CD14-positive monocyte (primary cell): ENCODE results near the gene PDE4D. TPM values are rescaled to one million over a fixed set of nuclear protein-coding genes. Genes with fewer than 3 reads are reported as not detected.

ENCODE experiments used
- DNase-seq, 3 donors: peaks; one replicate each; pipeline ENCODE4 v3.0.0-alpha.2; 2011 to 2022
- H2AFZ ChIP-seq: 2 replicates; pipeline ENCODE4 v1.6.0; 2012; ENCODE audit warnings: mild to moderate bottlenecking, low read depth, low read length, inconsistent platforms; ENCODE audit not compliant: insufficient read depth, poor library complexity, severe bottlenecking
- H3K27ac ChIP-seq, 2 donors: 1 replicate in 1 of 2; 2 replicates in 1 of 2; pipeline ENCODE4 v1.5.1; 2012 to 2013; ENCODE audit warnings: low read length in 2 of 2, control low read depth in 1 of 2, inconsistent platforms in 1 of 2, low read depth in 1 of 2, mild to moderate bottlenecking in 1 of 2
- H3K27me3 ChIP-seq, 2 donors: one replicate each; pipeline versions ENCODE4 v1.6.0 to v1.6.1; 2011 to 2013; ENCODE audit warnings: low read length in 2 of 2; ENCODE audit not compliant: control insufficient read depth in 2 of 2, insufficient read depth in 2 of 2
- H3K36me3 ChIP-seq, 2 donors: replicated peaks in 1 of 2; 1 replicate in 1 of 2; 2 replicates in 1 of 2; pipeline versions ENCODE4 v1.5.1 to v1.6.1; 2012 to 2013; ENCODE audit warnings: low read length in 2 of 2, control low read depth in 1 of 2, inconsistent platforms in 1 of 2, mild to moderate bottlenecking in 1 of 2; ENCODE audit not compliant: insufficient read depth in 2 of 2, control insufficient read depth in 1 of 2
- H3K4me1 ChIP-seq, 2 donors: 1 replicate in 1 of 2; 2 replicates in 1 of 2; pipeline versions ENCODE4 v1.5.1 to v1.6.1; 2012 to 2013; ENCODE audit warnings: low read length in 2 of 2, control low read depth in 1 of 2, inconsistent platforms in 1 of 2, mild to moderate bottlenecking in 1 of 2, moderate library complexity in 1 of 2; ENCODE audit not compliant: insufficient read depth in 2 of 2, control insufficient read depth in 1 of 2
- H3K4me2 ChIP-seq: replicated peaks from 2 replicates; pipeline ENCODE3; 2012; ENCODE audit warnings: low read length, moderate library complexity, mild to moderate bottlenecking; ENCODE audit not compliant: poor library complexity, severe bottlenecking; ENCODE audit errors: extremely low read depth
- H3K4me3 ChIP-seq, 3 experiments: fragments of 200-600 bp in 1 of 3; sonication (generic) in 1 of 3; replicated peaks in 1 of 3; 1 replicate in 2 of 3; 2 replicates in 1 of 3; pipeline ENCODE4 v1.5.1; 2011 to 2013; ENCODE audit warnings: low read length in 3 of 3, mild to moderate bottlenecking in 3 of 3, control low read depth in 2 of 3, low read depth in 2 of 3, inconsistent platforms in 1 of 3, moderate library complexity in 1 of 3
- H3K79me2 ChIP-seq: 2 replicates; pipeline ENCODE4 v1.6.0; 2012; ENCODE audit warnings: mild to moderate bottlenecking, control low read depth, inconsistent platforms, low read length, moderate library complexity; ENCODE audit not compliant: insufficient read depth
- H3K9ac ChIP-seq: 2 replicates; pipeline ENCODE4 v1.6.0; 2017; ENCODE audit warnings: low read length, mild to moderate bottlenecking; ENCODE audit not compliant: insufficient read depth, poor library complexity, severe bottlenecking
- H3K9me3 ChIP-seq, 2 donors: replicated peaks in 1 of 2; 1 replicate in 1 of 2; 2 replicates in 1 of 2; pipeline versions ENCODE4 v1.5.1 to v1.6.1; 2012 to 2013; ENCODE audit warnings: low read length in 2 of 2, control low read depth in 1 of 2; ENCODE audit not compliant: control insufficient read depth in 1 of 2, insufficient read depth in 1 of 2
- H4K20me1 ChIP-seq: 2 replicates; pipeline ENCODE4 v1.6.0; 2012; ENCODE audit warnings: mild to moderate bottlenecking, low read length, control low read depth, moderate library complexity; ENCODE audit not compliant: insufficient read depth
- H3K27ac Mint-ChIP-seq, 7 donors: one replicate each; pipeline ENCODE4 v1.8.0; 2020; ENCODE audit warnings: mild to moderate bottlenecking in 7 of 7, mixed read lengths in 7 of 7, moderate library complexity in 6 of 7, inconsistent platforms in 2 of 7
- H3K27me3 Mint-ChIP-seq, 3 donors: one replicate each; pipeline ENCODE4 v1.8.0; 2021 to 2022; ENCODE audit warnings: low read depth in 3 of 3, mild to moderate bottlenecking in 3 of 3, mixed read lengths in 3 of 3, moderate library complexity in 3 of 3, inconsistent platforms in 1 of 3
- H3K36me3 Mint-ChIP-seq, 2 donors: one replicate each; pipeline ENCODE4 v1.8.0; 2020; ENCODE audit warnings: mixed read lengths in 2 of 2, inconsistent platforms in 1 of 2, mild to moderate bottlenecking in 1 of 2
- H3K4me1 Mint-ChIP-seq: one replicate; pipeline ENCODE4 v1.8.0; 2020; ENCODE audit warnings: mild to moderate bottlenecking, mixed read lengths
- H3K4me3 Mint-ChIP-seq, 2 donors: one replicate each; pipeline ENCODE4 v1.8.0; 2020; ENCODE audit warnings: mild to moderate bottlenecking in 2 of 2, mixed read lengths in 2 of 2, moderate library complexity in 1 of 2
- H3K9me3 Mint-ChIP-seq, 7 donors: one replicate each; pipeline ENCODE4 v1.8.0; 2020 to 2022; ENCODE audit warnings: mixed read lengths in 7 of 7, mild to moderate bottlenecking in 6 of 7, moderate library complexity in 6 of 7, inconsistent platforms in 2 of 7
- WGBS: methylation state at CpG from one replicate; pipeline ENCODE4 v1.1.5; 2013; ENCODE audit warnings: missing lambda C conversion rate; ENCODE audit not compliant: insufficient coverage; 5-methylcytosine and 5-hydroxymethylcytosine counted together
- intact Hi-C, 2 donors: fragments of 100-400 bp; cut with micrococcal nuclease; formaldehyde crosslinking; loops; one replicate each; pipeline versions ENCODE4 v1.15.0 to v1.15.1; 2023
- polyA plus RNA-seq, 3 donors: library from polyadenylated mRNA; depleted of rRNA in 1 of 3; unstranded in 2 of 3; stranded (reverse) in 1 of 3; fragments of 300-500 nt in 2 of 3; fragments of >200 nt in 1 of 3; fragmentation: Illumina TruSeq in 2 of 3; gene quantifications; 1 replicate in 2 of 3; 2 replicates in 1 of 3; pipeline ENCODE4 v1.2.3, GENCODE V29; 2012 to 2021
- TF ChIP-seq, protein P1 (sequence below): fragments of 200-600 bp; IDR thresholded peaks from one replicate; pipeline ENCODE4 v1.8.0; 2022; ENCODE audit warnings: antibody characterized with exemption, mild to moderate bottlenecking

Gene PDE4D
- polyA plus RNA-seq, 3 donors, result 1.9 to 3.4 (median 2.8) TPM

DNA sequence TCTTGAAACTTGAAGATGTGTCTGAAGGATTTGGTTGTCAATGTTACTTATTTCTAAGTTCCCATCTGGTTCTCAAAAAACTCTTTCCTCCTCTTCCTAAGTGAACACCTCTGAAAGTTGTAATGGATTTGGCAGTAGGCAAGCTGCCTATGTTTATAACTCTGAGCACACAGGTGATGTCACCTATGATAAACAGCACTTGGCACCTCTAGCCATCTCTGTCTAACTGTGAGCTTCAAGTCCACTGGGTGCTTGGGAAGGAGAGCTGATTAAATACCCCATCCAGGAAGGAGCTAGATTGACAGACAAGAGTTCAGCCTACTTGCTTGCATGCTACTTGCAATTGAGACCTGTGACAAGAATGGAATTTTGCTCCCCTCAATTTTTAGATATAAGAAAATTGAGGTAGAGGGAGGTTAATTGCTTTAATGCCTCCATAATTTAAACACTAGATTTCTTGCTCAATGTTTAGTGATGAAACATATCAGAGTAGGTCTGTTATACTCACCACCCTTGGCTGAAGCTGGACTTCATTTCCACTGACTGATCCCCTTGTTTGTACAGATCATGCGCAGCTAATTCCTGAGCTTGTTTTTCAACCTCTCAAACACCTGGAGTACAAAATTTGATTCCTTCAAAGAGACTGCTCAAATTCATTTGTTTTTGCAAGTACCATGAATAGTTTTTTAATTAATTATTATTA is 49.9 kb downstream of the PDE4D start:
- Histone ChIP-seq H3K4me2 (no peak overlapping the region), H3K4me1 (peaks cover 9 to 11% of the 10 kb centered on the region in 2 donors), H3K27me3 (no peaks in the 10 kb centered on the region), H3K36me3 (no peaks in the 10 kb centered on the region), H2AFZ (no peak overlapping the region), H3K9me3 (no peaks in the 10 kb centered on the region), H4K20me1 (no peaks in the 10 kb centered on the region), H3K9ac (no peak overlapping the region), H3K27ac (no peak overlapping the region), H3K79me2 (no peaks in the 10 kb centered on the region), H3K4me3 (no peak overlapping the region)
- no CpG with 5 or more reads among the region's 1 CpG for WGBS
- H3K9me3 Mint-ChIP-seq, result no peaks in the 10 kb centered on the region
- H3K4me3 Mint-ChIP-seq, result no peak overlapping the region
- intact Hi-C loops, result no loop called here
- DNase-seq, result no peak
- H3K36me3 Mint-ChIP-seq, result peaks cover 17 to 18% of the 10 kb centered on the region in 2 donors
- H3K27ac Mint-ChIP-seq, result peak overlapping the region in 2 of 7 donors; percentile 40 to 65
- H3K4me1 Mint-ChIP-seq, result peaks cover 17% of the 10 kb centered on the region
- TF ChIP-seq, protein P1, sequence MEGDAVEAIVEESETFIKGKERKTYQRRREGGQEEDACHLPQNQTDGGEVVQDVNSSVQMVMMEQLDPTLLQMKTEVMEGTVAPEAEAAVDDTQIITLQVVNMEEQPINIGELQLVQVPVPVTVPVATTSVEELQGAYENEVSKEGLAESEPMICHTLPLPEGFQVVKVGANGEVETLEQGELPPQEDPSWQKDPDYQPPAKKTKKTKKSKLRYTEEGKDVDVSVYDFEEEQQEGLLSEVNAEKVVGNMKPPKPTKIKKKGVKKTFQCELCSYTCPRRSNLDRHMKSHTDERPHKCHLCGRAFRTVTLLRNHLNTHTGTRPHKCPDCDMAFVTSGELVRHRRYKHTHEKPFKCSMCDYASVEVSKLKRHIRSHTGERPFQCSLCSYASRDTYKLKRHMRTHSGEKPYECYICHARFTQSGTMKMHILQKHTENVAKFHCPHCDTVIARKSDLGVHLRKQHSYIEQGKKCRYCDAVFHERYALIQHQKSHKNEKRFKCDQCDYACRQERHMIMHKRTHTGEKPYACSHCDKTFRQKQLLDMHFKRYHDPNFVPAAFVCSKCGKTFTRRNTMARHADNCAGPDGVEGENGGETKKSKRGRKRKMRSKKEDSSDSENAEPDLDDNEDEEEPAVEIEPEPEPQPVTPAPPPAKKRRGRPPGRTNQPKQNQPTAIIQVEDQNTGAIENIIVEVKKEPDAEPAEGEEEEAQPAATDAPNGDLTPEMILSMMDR, result no peak
- H3K27me3 Mint-ChIP-seq, result no peaks in the 10 kb centered on the region

DNA sequence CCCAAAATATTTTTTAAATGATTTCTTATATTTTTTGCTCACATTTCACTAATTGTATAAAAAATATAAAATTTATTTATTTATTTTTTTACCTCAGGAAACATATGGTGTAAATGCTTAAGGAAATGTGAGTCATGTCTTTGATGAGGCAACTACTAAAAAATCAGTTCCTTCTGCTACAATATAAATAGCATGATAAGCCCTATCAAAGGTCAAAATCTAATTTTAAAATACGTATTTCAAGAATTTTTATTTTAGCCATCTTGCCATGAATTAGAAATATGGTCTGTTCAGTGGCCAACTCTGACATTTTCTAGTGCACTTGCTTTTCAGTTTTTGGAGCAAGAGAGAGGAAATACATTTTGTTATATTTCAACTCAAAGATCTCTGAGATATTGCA is 50.5 kb downstream of the PDE4D start:
- H3K9me3 Mint-ChIP-seq, result no peaks in the 10 kb centered on the region
- TF ChIP-seq, protein P1, result no peak
- Histone ChIP-seq H4K20me1 (no peaks in the 10 kb centered on the region), H3K9ac (no peak overlapping the region), H3K36me3 (no peaks in the 10 kb centered on the region), H3K27ac (no peak overlapping the region), H3K4me3 (no peak overlapping the region), H3K4me2 (no peak overlapping the region), H3K27me3 (no peaks in the 10 kb centered on the region), H2AFZ (no peak overlapping the region), H3K9me3 (no peaks in the 10 kb centered on the region), H3K79me2 (no peaks in the 10 kb centered on the region), H3K4me1 (peaks cover 9 to 11% of the 10 kb centered on the region in 2 donors)
- no peak overlapping the region for H3K27ac Mint-ChIP-seq
- no CpG with 5 or more reads among the region's 1 CpG for WGBS
- intact Hi-C loops, result no loop called here
- H3K4me3 Mint-ChIP-seq, result no peak overlapping the region
- peaks cover 17% of the 10 kb centered on the region for H3K4me1 Mint-ChIP-seq
- peak; percentile 11 to 43 (median 36) for DNase-seq
- peaks cover 17 to 18% of the 10 kb centered on the region in 2 donors for H3K36me3 Mint-ChIP-seq
- no peaks in the 10 kb centered on the region for H3K27me3 Mint-ChIP-seq
